ENCODE measurements around the gene FAM151B.

The FAM151B gene

GRCh38 chr5:80592105-80592504 lies 104.2 kb downstream of the FAM151B start:
- Mint-ChIP-seq H3K4me1 (no peaks in the 10 kb centered on the region), H3K27ac (no peak overlapping the region), H3K27me3 (peaks cover 23% of the 10 kb centered on the region), H3K36me3 (no peaks in the 10 kb centered on the region), H3K4me3 (no peak overlapping the region), H3K9me3 (no peaks in the 10 kb centered on the region)
- ATAC-seq: no peak
